Measurements from ENCODE around the gene CDA.

CDA gene

DNA sequence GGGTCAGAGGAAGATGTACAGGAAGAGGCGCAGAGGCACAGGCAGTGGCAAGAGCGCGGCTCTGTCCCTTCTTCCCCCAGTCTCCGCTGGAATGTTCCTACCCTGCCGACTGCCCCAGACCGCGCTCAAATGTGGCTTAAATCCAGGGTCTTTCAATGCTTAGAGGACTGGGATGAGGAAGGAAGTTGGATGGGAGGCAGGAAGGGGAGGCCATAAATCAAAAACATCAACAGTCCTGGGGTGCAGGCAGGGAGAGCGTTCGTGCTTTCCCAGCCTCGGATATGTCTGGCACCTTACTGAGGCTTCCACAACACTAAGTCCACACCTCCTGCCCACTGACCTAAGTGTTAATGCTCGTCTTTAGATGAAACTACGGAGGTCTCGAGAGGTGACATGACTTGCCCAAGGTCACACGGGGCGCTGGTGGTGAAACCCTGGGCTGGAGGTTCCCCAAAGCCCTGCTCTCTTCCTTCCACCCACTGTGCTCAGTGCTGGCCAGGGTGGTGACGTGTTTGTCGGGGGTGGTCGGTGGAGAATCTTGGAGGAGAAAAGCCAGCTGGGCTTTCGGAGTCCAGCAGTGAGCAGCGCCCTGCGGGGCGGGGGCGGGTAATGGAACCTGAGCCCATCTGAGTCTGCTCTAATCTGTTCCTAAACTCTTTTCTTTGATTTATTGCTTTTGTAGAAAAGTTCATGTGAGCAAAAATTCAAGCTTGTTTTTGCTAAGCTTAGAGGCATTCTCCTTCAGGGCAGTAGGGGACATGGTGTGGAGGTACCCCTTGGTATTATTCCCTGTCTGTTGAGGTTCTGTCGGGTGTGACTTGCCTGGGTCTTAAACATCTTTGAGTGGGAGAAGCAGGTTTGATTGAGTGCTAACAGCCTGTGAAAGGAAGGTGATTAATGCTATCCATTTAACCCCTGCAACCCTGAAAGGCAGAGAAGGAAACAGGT is 708 bp downstream of the CDA start:
- TF ChIP-seq, protein P1, sequence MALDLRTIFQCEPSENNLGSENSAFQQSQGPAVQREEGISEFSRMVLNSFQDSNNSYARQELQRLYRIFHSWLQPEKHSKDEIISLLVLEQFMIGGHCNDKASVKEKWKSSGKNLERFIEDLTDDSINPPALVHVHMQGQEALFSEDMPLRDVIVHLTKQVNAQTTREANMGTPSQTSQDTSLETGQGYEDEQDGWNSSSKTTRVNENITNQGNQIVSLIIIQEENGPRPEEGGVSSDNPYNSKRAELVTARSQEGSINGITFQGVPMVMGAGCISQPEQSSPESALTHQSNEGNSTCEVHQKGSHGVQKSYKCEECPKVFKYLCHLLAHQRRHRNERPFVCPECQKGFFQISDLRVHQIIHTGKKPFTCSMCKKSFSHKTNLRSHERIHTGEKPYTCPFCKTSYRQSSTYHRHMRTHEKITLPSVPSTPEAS (tag by site-specific recombination; IDR thresholded peaks at IDR 0.05), result no peak
- TF ChIP-seq ZNF132 (tag by site-specific recombination; IDR thresholded peaks at IDR 0.05; ENCODE audit: borderline replicate concordance) (no peak), SP7 (tag by site-specific recombination; IDR thresholded peaks at IDR 0.05) (0 out of 2 replicates have a peak, but pooled peaks have one; percentile 12), ZNF335 (tag by site-specific recombination; conservative IDR thresholded peaks at IDR 0.05) (0 out of 2 replicates have a peak, but pooled peaks have one; percentile 35), SP2 (tag by site-specific recombination; IDR thresholded peaks at IDR 0.05) (peak; percentile 43), MZF1 (tag by site-specific recombination; IDR thresholded peaks at IDR 0.05; ENCODE audit: borderline replicate concordance) (no peak), EGR2 (tag by site-specific recombination; IDR thresholded peaks at IDR 0.05; ENCODE audit: low read depth) (peak; percentile 85), ZIC2 (tag by site-specific recombination; IDR thresholded peaks at IDR 0.05) (peak; percentile 86), ZNF223 (tag by site-specific recombination; IDR thresholded peaks at IDR 0.05) (peak; percentile 43; the same call in 1 of the 2 replicates), ZNF600 (tag by site-specific recombination; IDR thresholded peaks at IDR 0.05) (no peak), ZNF629 (tag by site-specific recombination; IDR thresholded peaks at IDR 0.05) (0 out of 2 replicates have a peak, but pooled peaks have one; percentile 9), ZNF623 (tag by site-specific recombination; IDR thresholded peaks at IDR 0.05) (no peak), ZNF776 (tag by site-specific recombination; IDR thresholded peaks at IDR 0.05; ENCODE audit: borderline replicate concordance) (no peak), ZNF341 (tag by site-specific recombination; IDR thresholded peaks at IDR 0.05; ENCODE audit: low read depth) (peak; percentile 18; the same call in 1 of the 2 replicates), GLIS2 (tag by site-specific recombination; IDR thresholded peaks at IDR 0.05) (no peak; the same call in 1 of the 2 replicates), ZFHX2 (tag by site-specific recombination; conservative IDR thresholded peaks at IDR 0.05) (peak; percentile 86), ELK4 (IDR thresholded peaks at IDR 0.05; ENCODE audit: borderline replicate concordance, low read depth, low read length) (no peak), ZNF843 (tag by site-specific recombination; IDR thresholded peaks at IDR 0.05) (no peak)
- TF ChIP-seq, protein P2, sequence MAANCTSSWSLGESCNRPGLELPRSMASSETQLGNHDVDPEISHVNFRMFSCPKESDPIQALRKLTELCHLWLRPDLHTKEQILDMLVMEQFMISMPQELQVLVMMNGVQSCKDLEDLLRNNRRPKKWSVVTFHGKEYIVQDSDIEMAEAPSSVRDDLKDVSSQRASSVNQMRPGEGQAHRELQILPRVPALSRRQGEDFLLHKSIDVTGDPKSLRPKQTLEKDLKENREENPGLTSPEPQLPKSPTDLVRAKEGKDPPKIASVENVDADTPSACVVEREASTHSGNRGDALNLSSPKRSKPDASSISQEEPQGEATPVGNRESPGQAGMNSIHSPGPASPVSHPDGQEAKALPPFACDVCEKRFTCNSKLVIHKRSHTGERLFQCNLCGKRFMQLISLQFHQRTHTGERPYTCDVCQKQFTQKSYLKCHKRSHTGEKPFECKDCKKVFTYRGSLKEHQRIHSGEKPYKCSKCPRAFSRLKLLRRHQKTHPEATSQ (tag by site-specific recombination; IDR thresholded peaks at IDR 0.05), result no peak
- H3K27ac ChIP-seq (ENCODE audit: extremely low read depth, low read depth, low read length), result no peak overlapping the region
- H3K36me3 ChIP-seq (ENCODE audit: control insufficient read depth in 2 of 2, insufficient read depth in 1 of 2, low read length in 2 of 2), result no peaks in the 10 kb centered on the region
- no peak overlapping the region for H3K4me3 ChIP-seq (ENCODE audit: low read depth, low read length)
- H3K4me1 ChIP-seq (ENCODE audit: control insufficient read depth, insufficient read depth, low read length), result peaks cover 3% of the 10 kb centered on the region; the same call in 1 of the 2 replicates
- ChIA-PET POLR2A (interaction anchor here (0.9 to 1.6 kb wide), 4 partner anchors 14 to 72 kb away, joined by 3 to 14 read pairs (median 4); partner anchors contain the start of gene DDOST), CTCF (interaction anchor here (0.6 to 2.1 kb wide), 6 partner anchors 14 to 106 kb away, joined by 3 to 12 read pairs (median 4); partner anchors contain the start of gene PINK1)
- no peaks in the 10 kb centered on the region for H3K9me3 ChIP-seq (ENCODE audit: control insufficient read depth, insufficient read depth, low read depth, low read length)

- H3K36me3 ChIP-seq (ENCODE audit: control insufficient read depth in 2 of 2, insufficient read depth in 1 of 2, low read length in 2 of 2), result no peaks in the 10 kb centered on the region
- H3K4me1 ChIP-seq (ENCODE audit: control insufficient read depth, insufficient read depth, low read length), result peaks cover 3% of the 10 kb centered on the region; the same call in 1 of the 2 replicates
- no peak overlapping the region for H3K4me3 ChIP-seq (ENCODE audit: low read depth, low read length)
- CTCF ChIA-PET, result interaction anchor here (0.6 to 1.3 kb wide), 3 partner anchors 15 to 105 kb away, joined by 3 to 8 read pairs (median 4); no protein-coding TSS in a partner anchor
- POLR2A ChIA-PET, result interaction anchor here (0.9 to 1.0 kb wide), 2 partner anchors 44 to 71 kb away, joined by 3 to 4 read pairs; partner anchors contain the start of gene DDOST
- no peak overlapping the region for H3K27ac ChIP-seq (ENCODE audit: extremely low read depth, low read depth, low read length)
- H3K9me3 ChIP-seq (ENCODE audit: control insufficient read depth, insufficient read depth, low read depth, low read length), result no peaks in the 10 kb centered on the region
- no peak for TF ChIP-seq MEIS1 (CRISPR knock-in tag; IDR thresholded peaks at IDR 0.05; ENCODE audit: borderline replicate concordance)
- TF ChIP-seq ZNF549 (tag by site-specific recombination; IDR thresholded peaks at IDR 0.05), result no peak
- TF ChIP-seq ZNF23 (tag by site-specific recombination; IDR thresholded peaks at IDR 0.05; ENCODE audit: borderline replicate concordance), result no peak
- TF ChIP-seq BCL11B (tag by site-specific recombination; IDR thresholded peaks at IDR 0.05; ENCODE audit: low read depth), result no peak
- TF ChIP-seq ZNF404 (tag by site-specific recombination; IDR thresholded peaks at IDR 0.05), result no peak
- TF ChIP-seq ZSCAN30 (tag by site-specific recombination; IDR thresholded peaks at IDR 0.05), result no peak
- TF ChIP-seq ZNF561 (tag by site-specific recombination; IDR thresholded peaks at IDR 0.05; ENCODE audit: borderline replicate concordance), result no peak
- no peak for TF ChIP-seq ZNF416 (tag by site-specific recombination; IDR thresholded peaks at IDR 0.05)
- no peak for TF ChIP-seq ZNF571 (tag by site-specific recombination; IDR thresholded peaks at IDR 0.05)
- no peak for TF ChIP-seq KLF8 (tag by site-specific recombination; IDR thresholded peaks at IDR 0.05)
Observed at GRCh38 chr1:20590306-20590777, 1.4 kb downstream of the CDA start.

All from HEK293 (cell line).